H1 (cell line): ENCODE measurements around the gene RANBP3L. TPM values are rescaled to one million over a fixed set of nuclear protein-coding genes. Genes with fewer than 3 reads are reported as not detected.

Experiments
- CTCF ChIA-PET: fragments of 300-600 bp; sonication (Branson Sonifier 250); formaldehyde crosslinking; loops from one replicate; lab custom pipeline; 2021; ENCODE audit not compliant: partially characterized antibody; lab: Charles Lee
- POLR2A ChIA-PET: fragments of 300-600 bp; sonication (Branson Sonifier 250); formaldehyde crosslinking; loops from one replicate; lab custom pipeline; 2021; ENCODE audit warnings: inconsistent platforms; ENCODE audit not compliant: partially characterized antibody; lab: Charles Lee
- DNase-seq, 2 experiments: peaks; one replicate each; pipeline versions ENCODE4 v3.0.0 to v3.0.0-alpha.2; 2010 to 2022; ENCODE audit warnings: low spot score in 2 of 2, low read depth in 1 of 2, mixed read lengths in 1 of 2
- FAIRE-seq: peaks from 2 replicates; lab custom pipeline; 2011; peaks lifted over from hg19 to GRCh38; lab: Jason Lieb, UNC
- H2AFZ ChIP-seq: 2 replicates; pipeline ENCODE4 v1.8.1; 2012; ENCODE audit warnings: low read length, inconsistent platforms
- H2AK5ac ChIP-seq: 2 replicates; pipeline ENCODE4 v1.6.1; 2013; ENCODE audit warnings: low read depth, low read length
- H2BK120ac ChIP-seq: replicated peaks from 2 replicates; pipeline ENCODE3; 2013; ENCODE audit warnings: low read depth, low read length, inconsistent platforms
- H2BK12ac ChIP-seq: 2 replicates; pipeline ENCODE4 v1.6.1; 2013; ENCODE audit warnings: low read depth, low read length
- H2BK15ac ChIP-seq: 2 replicates; pipeline ENCODE4 v1.6.1; 2013; ENCODE audit warnings: low read length
- H2BK20ac ChIP-seq: 2 replicates; pipeline ENCODE4 v1.6.1; 2013; ENCODE audit warnings: low read length
- H2BK5ac ChIP-seq: 2 replicates; pipeline ENCODE4 v1.6.1; 2013; ENCODE audit warnings: low read depth, low read length
- H3K14ac ChIP-seq: 2 replicates; pipeline ENCODE4 v1.6.1; 2013; ENCODE audit warnings: inconsistent platforms; ENCODE audit not compliant: insufficient read length
- H3K18ac ChIP-seq: 2 replicates; pipeline ENCODE4 v1.6.1; 2013; ENCODE audit warnings: low read length; ENCODE audit errors: extremely low read depth
- H3K23ac ChIP-seq: 2 replicates; pipeline ENCODE4 v1.6.1; 2013; ENCODE audit warnings: inconsistent platforms; ENCODE audit not compliant: insufficient read length
- H3K23me2 ChIP-seq: 2 replicates; pipeline ENCODE4 v1.6.1; 2013; ENCODE audit warnings: low read depth, low read length
- H3K27ac ChIP-seq: 2 replicates; pipeline ENCODE4 v1.6.1; 2011; ENCODE audit warnings: low read depth, low read length, inconsistent platforms
- H3K27me3 ChIP-seq, 4 experiments: replicated peaks in 1 of 4; 1 replicate in 1 of 4; 2 replicates in 3 of 4; pipeline versions ENCODE4 v1.6.1 to v1.8.1; 2011 to 2013; ENCODE audit warnings: low read length in 3 of 4, mild to moderate bottlenecking in 3 of 4, inconsistent platforms in 2 of 4, mixed read lengths in 2 of 4, moderate library complexity in 1 of 4; ENCODE audit not compliant: control insufficient read depth in 3 of 4, insufficient read depth in 3 of 4; ENCODE audit errors: extremely low read depth in 1 of 4
- H3K36me3 ChIP-seq, 4 experiments: 2 replicates each; pipeline versions ENCODE4 v1.6.1 to v1.8.1; 2011 to 2013; ENCODE audit warnings: mild to moderate bottlenecking in 4 of 4, low read length in 3 of 4, moderate library complexity in 2 of 4, control low read depth in 1 of 4, inconsistent platforms in 1 of 4; ENCODE audit not compliant: insufficient read depth in 4 of 4, control insufficient read depth in 2 of 4
- H3K4ac ChIP-seq: replicated peaks from 2 replicates; pipeline ENCODE3; 2013; ENCODE audit warnings: low read length, low read depth, mixed read lengths, inconsistent platforms; ENCODE audit not compliant: insufficient read length
- H3K4me1 ChIP-seq, 4 experiments: replicated peaks in 1 of 4; 1 replicate in 1 of 4; 2 replicates in 3 of 4; pipeline versions ENCODE4 v1.6.1 to v1.8.1; 2011 to 2013; ENCODE audit warnings: low read length in 3 of 4, inconsistent platforms in 2 of 4, mixed read lengths in 1 of 4; ENCODE audit not compliant: insufficient read depth in 4 of 4, control insufficient read depth in 3 of 4
- H3K4me2 ChIP-seq, 2 experiments: 2 replicates each; pipeline versions ENCODE4 v1.6.1 to v1.8.1; 2011 to 2013; ENCODE audit warnings: low read depth in 2 of 2, low read length in 2 of 2, control low read depth in 1 of 2, inconsistent platforms in 1 of 2, mild to moderate bottlenecking in 1 of 2; ENCODE audit not compliant: insufficient read depth in 1 of 2
- H3K4me3 ChIP-seq, 4 experiments: fragments of 200-600, 300-600 bp in 1 of 4; sonication (generic), shearing (Covaris generic), sonication (Bioruptor Twin) in 1 of 4; 2 replicates each; pipeline versions ENCODE4 v1.5.1 to v1.8.1; 2011 to 2016; ENCODE audit warnings: low read length in 4 of 4, low read depth in 3 of 4, control low read depth in 2 of 4, inconsistent platforms in 2 of 4, mild to moderate bottlenecking in 2 of 4, mixed read lengths in 1 of 4, moderate library complexity in 1 of 4; ENCODE audit not compliant: insufficient read depth in 2 of 4; ENCODE audit errors: extremely low read depth in 1 of 4
- H3K56ac ChIP-seq: replicated peaks from 2 replicates; pipeline ENCODE3; 2013; ENCODE audit warnings: low read depth, mild to moderate bottlenecking, mixed read lengths, low read length, inconsistent platforms; ENCODE audit not compliant: insufficient read length
- H3K79me1 ChIP-seq: 2 replicates; pipeline ENCODE4 v1.6.1; 2013; ENCODE audit warnings: low read depth, low read length, control low read depth
- H3K79me2 ChIP-seq, 2 experiments: 2 replicates each; pipeline versions ENCODE4 v1.6.1 to v1.8.1; 2012 to 2013; ENCODE audit warnings: low read length in 2 of 2, mild to moderate bottlenecking in 2 of 2, inconsistent platforms in 1 of 2; ENCODE audit not compliant: insufficient read depth in 2 of 2, control insufficient read depth in 1 of 2
- H3K9ac ChIP-seq, 4 experiments: replicated peaks in 1 of 4; 1 replicate in 1 of 4; 2 replicates in 3 of 4; pipeline versions ENCODE4 v1.6.1 to v1.8.1; 2011 to 2013; ENCODE audit warnings: low read depth in 3 of 4, low read length in 3 of 4, control low read depth in 2 of 4, mild to moderate bottlenecking in 2 of 4, moderate library complexity in 2 of 4, inconsistent platforms in 1 of 4; ENCODE audit errors: extremely low read depth in 1 of 4
- H3K9me3 ChIP-seq, 2 experiments: 2 replicates each; pipeline versions ENCODE4 v1.6.1 to v1.8.1; 2012 to 2013; ENCODE audit warnings: mild to moderate bottlenecking in 2 of 2, moderate library complexity in 2 of 2, control low read depth in 1 of 2, inconsistent platforms in 1 of 2, low read depth in 1 of 2, low read length in 1 of 2, mixed read lengths in 1 of 2; ENCODE audit not compliant: insufficient read depth in 2 of 2
- H4K20me1 ChIP-seq, 2 experiments: replicated peaks in 1 of 2; 2 replicates each; pipeline versions ENCODE3 to v1.8.1; 2011 to 2013; ENCODE audit warnings: inconsistent platforms in 2 of 2, low read length in 2 of 2, mild to moderate bottlenecking in 1 of 2; ENCODE audit not compliant: insufficient read depth in 2 of 2, control insufficient read depth in 1 of 2
- H4K5ac ChIP-seq: 2 replicates; pipeline ENCODE4 v1.6.1; 2013; ENCODE audit warnings: low read length, low read depth, mixed read lengths, inconsistent platforms; ENCODE audit not compliant: insufficient read length
- H4K8ac ChIP-seq: 2 replicates; pipeline ENCODE4 v1.8.0; 2013; ENCODE audit warnings: mild to moderate bottlenecking, moderate library complexity, low read length, inconsistent platforms; ENCODE audit not compliant: insufficient read depth; ENCODE audit errors: extremely low read depth
- H4K91ac ChIP-seq: replicated peaks from 2 replicates; pipeline ENCODE3; 2013; ENCODE audit warnings: low read length, mixed read lengths, inconsistent platforms; ENCODE audit not compliant: insufficient read length
- CREB1 ChIP-seq: IDR thresholded peaks from 2 replicates; pipeline ENCODE4 v1.6.1; 2012; ENCODE audit warnings: inconsistent platforms
- EZH2 ChIP-seq: fragments of 200-600 bp; sonication (generic); IDR thresholded peaks from 2 replicates; pipeline ENCODE4 v1.7.1; 2012; ENCODE audit warnings: low read depth, mild to moderate bottlenecking, moderate library complexity, low read length, inconsistent platforms; ENCODE audit not compliant: severe bottlenecking
- KDM4A ChIP-seq: IDR thresholded peaks from one replicate; pipeline ENCODE4 v1.7.1; 2012; ENCODE audit warnings: low read depth, mild to moderate bottlenecking, moderate library complexity, low read length, inconsistent platforms; ENCODE audit not compliant: severe bottlenecking
- POLR2A ChIP-seq, 2 experiments: IDR thresholded peaks; 1 replicate in 1 of 2; 2 replicates in 1 of 2; pipeline ENCODE4 v1.6.1; 2011; ENCODE audit warnings: low read depth in 2 of 2, low read length in 2 of 2, mild to moderate bottlenecking in 2 of 2; ENCODE audit errors: control extremely low read depth in 1 of 2
- POLR2AphosphoS5 ChIP-seq: IDR thresholded peaks from 2 replicates; pipeline ENCODE4 v1.6.1; 2011; ENCODE audit warnings: low read depth, low read length
- SIX5 ChIP-seq: IDR thresholded peaks from 2 replicates; pipeline ENCODE4 v1.6.1; 2011; ENCODE audit warnings: mild to moderate bottlenecking, low read depth, low read length
- SRF ChIP-seq: IDR thresholded peaks from 2 replicates; pipeline ENCODE4 v1.6.1; 2011; ENCODE audit warnings: mild to moderate bottlenecking, low read depth, low read length, moderate library complexity
- TBP ChIP-seq: IDR thresholded peaks from 2 replicates; pipeline ENCODE4 v1.6.1; 2011; ENCODE audit warnings: low read depth, low read length, improper control_type of control experiment
- WGBS, 2 experiments: shearing (Covaris generic) in 1 of 2; methylation state at CpG; one replicate each; pipeline versions ENCODE4 v1.1.6 to v1.1.7; 2013 to 2015; ENCODE audit warnings: low lambda C conversion rate in 2 of 2, mixed read lengths in 2 of 2, inconsistent platforms in 1 of 2, low coverage in 1 of 2, missing lambda C conversion rate in 1 of 2; ENCODE audit not compliant: insufficient replicate concordance in 2 of 2, insufficient coverage in 1 of 2, insufficient read length in 1 of 2; ENCODE audit errors: extremely low coverage in 1 of 2, missing lambda C conversion rate in 1 of 2; 5-methylcytosine and 5-hydroxymethylcytosine counted together
- long read RNA-seq, 2 experiments: library from RNA in 1 of 2; library from capped mRNA in 1 of 2; stranded (forward); transcript quantifications; one replicate each; pipeline ENCODE4 v2.0.0, GENCODE V29; 2021; ENCODE audit warnings: inconsistent platforms in 1 of 2
- polyA minus RNA-seq, 3 experiments: library from RNA; depleted of rRNA, polyadenylated mRNA; stranded (reverse); fragments of >200 nt; gene quantifications; 1 replicate in 2 of 3; 2 replicates in 1 of 3; pipeline ENCODE4 v1.2.3, GENCODE V29; 2011
- polyA plus RNA-seq, 7 experiments: library from polyadenylated mRNA; depleted of rRNA in 3 of 7; stranded (reverse) in 5 of 7; unstranded in 2 of 7; fragments of >200 nt in 5 of 7; fragments of 200-250 nt in 2 of 7; gene quantifications; 1 replicate in 5 of 7; 2 replicates in 1 of 7; 4 replicates in 1 of 7; pipeline versions ENCODE4 v1.2.1 to v1.2.3, GENCODE V29; 2011 to 2013; ENCODE audit warnings: missing spikeins in 2 of 7, mixed read lengths in 2 of 7
- total RNA-seq: library from RNA; stranded (reverse); fragmentation: NEBNext Ultra II Directional; extraction: Animal tissue kit (Norgen Biotek cat#: 25700); gene quantifications from 2 replicates; pipeline ENCODE4 v1.2.1, GENCODE V29; 2021
- TF ChIP-seq, protein P1 (sequence below): IDR thresholded peaks from 2 replicates; pipeline ENCODE4 v1.6.1; 2012; ENCODE audit warnings: low read length, inconsistent platforms

Gene RANBP3L
- not detected in 2 replicates for total RNA-seq
- not detected in 2 replicates for polyA plus RNA-seq (2011; rRNA removed)
- polyA plus RNA-seq (2011; cell fraction: cytosol; rRNA removed) = not detected
- polyA plus RNA-seq (2011; cell fraction: nucleus; rRNA removed) = not detected
- polyA plus RNA-seq (2012, experiment 1 of 2) = not detected in 4 replicates
- polyA plus RNA-seq (2012, experiment 2 of 2) = not detected
- not detected for polyA plus RNA-seq (2013, experiment 1 of 2)
- polyA plus RNA-seq (2013, experiment 2 of 2) = not detected
- not detected in 2 replicates for polyA minus RNA-seq (2011; rRNA and poly(A)+ RNA removed)
- polyA minus RNA-seq (2011; cell fraction: cytosol; rRNA and poly(A)+ RNA removed) = not detected
- polyA minus RNA-seq (2011; cell fraction: nucleus; rRNA and poly(A)+ RNA removed) = not detected
- long read RNA-seq, experiment 1 = 0 reads
- long read RNA-seq, experiment 2 = 0 reads

DNA sequence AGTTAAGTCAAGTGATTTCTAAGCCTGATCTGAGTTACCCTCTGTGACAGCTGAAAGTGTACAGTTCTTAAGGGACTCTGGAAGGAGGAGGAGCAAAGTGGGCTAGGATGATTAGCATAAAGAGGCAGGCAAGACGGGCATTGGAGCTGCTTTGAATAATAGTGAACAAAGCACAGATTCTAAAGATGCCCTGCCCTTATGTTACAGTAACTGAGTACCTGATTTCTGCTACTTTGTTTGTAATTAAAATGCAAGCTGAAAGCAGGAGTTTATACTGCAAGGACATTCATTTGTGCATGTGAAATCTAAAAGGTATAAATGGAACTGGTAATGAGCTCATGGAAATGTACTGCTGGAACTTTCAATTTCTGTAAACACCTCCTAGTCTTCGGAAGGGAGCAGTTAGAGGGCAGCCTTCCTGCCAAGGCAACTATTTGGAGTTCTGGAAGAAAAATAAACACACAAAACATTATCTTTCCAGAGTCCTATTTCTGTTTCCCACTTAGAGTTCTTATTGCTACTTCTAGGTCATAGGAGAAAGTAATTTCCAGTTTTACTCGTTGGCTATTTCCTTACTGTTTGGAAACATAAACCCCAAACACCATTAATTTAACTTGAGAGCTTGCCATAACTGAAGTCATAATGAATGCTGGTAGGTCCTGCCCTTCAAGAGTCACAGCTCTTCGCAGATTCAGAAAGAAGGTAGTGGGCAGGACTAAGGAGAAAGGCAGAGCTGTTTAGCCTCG is at the start of gene RANBP3L:
RANBP3L (minus strand) TSS at position 45 of the 746 bp plus-strand sequence. CDS start 486 bp downstream, outside the sequence.
- H4K20me1 ChIP-seq = no peaks in the 10 kb centered on the region
- no peak within 1 kb of the TSS for H3K4me3 ChIP-seq
- H3K18ac ChIP-seq = no peak within 1 kb of the TSS
- no peak within 1 kb of the TSS for H3K9ac ChIP-seq
- no peak within 1 kb of the TSS for H2AK5ac ChIP-seq
- no peak within 1 kb of the TSS for H2BK15ac ChIP-seq
- no peak within 1 kb of the TSS for H2BK20ac ChIP-seq
- no peaks in the 10 kb centered on the region for H3K4me1 ChIP-seq
- no peaks in the 10 kb centered on the region for H3K23me2 ChIP-seq
- no peak within 1 kb of the TSS for H2BK12ac ChIP-seq
- FAIRE-seq = no peak
- no peak within 1 kb of the TSS for H4K8ac ChIP-seq
- no peaks in the 10 kb centered on the region for H3K9me3 ChIP-seq
- no peak within 1 kb of the TSS for H3K23ac ChIP-seq
- TF ChIP-seq KDM4A = no peak
- TF ChIP-seq, protein P1, sequence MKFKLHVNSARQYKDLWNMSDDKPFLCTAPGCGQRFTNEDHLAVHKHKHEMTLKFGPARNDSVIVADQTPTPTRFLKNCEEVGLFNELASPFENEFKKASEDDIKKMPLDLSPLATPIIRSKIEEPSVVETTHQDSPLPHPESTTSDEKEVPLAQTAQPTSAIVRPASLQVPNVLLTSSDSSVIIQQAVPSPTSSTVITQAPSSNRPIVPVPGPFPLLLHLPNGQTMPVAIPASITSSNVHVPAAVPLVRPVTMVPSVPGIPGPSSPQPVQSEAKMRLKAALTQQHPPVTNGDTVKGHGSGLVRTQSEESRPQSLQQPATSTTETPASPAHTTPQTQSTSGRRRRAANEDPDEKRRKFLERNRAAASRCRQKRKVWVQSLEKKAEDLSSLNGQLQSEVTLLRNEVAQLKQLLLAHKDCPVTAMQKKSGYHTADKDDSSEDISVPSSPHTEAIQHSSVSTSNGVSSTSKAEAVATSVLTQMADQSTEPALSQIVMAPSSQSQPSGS = no peak
- TF ChIP-seq EZH2 = no peak
- TF ChIP-seq POLR2AphosphoS5 = no peak
- no peak for TF ChIP-seq SIX5
- no peak for TF ChIP-seq TBP
- no peak for TF ChIP-seq POLR2A (IDR thresholded peaks at IDR 0.05; ENCODE audit: control extremely low read depth in 1 of 2, low read depth in 2 of 2, low read length in 2 of 2)
- TF ChIP-seq CREB1 = no peak
- TF ChIP-seq SRF = no peak
- TF ChIP-seq, all 59 proteins: peak for 0
- DNase-seq = no peak
- H3K4ac ChIP-seq = no peak within 1 kb of the TSS
- H3K27ac ChIP-seq = no peak within 1 kb of the TSS
- no peaks in the 10 kb centered on the region for H3K79me1 ChIP-seq
- no peak within 1 kb of the TSS for H3K4me2 ChIP-seq
- no peak within 1 kb of the TSS for H2BK5ac ChIP-seq
- H3K14ac ChIP-seq = no peak within 1 kb of the TSS
- no peak within 1 kb of the TSS for H3K56ac ChIP-seq
- ChIA-PET POLR2A (no interaction called here), CTCF (interaction anchor here (1.0 to 2.3 kb wide), 5 partner anchors 9 to 394 kb away, joined by 3 to 6 read pairs (median 3); no protein-coding TSS in a partner anchor)
- no peaks in the 10 kb centered on the region for H3K27me3 ChIP-seq
- H3K79me2 ChIP-seq = no peaks in the 10 kb centered on the region
- H2BK120ac ChIP-seq = no peak within 1 kb of the TSS
- no peak within 1 kb of the TSS; the same call in 1 of the 2 replicates for H2AFZ ChIP-seq
- 80% methylated on average over 5 of the region's 5 CpGs; no CpG with 5 or more reads in 1 of the 2 experiments for WGBS, 2 experiments
- no peaks in the 10 kb centered on the region for H3K36me3 ChIP-seq
- no peak within 1 kb of the TSS for H4K5ac ChIP-seq
- no peak within 1 kb of the TSS for H4K91ac ChIP-seq
